ENCODE data around the gene AFF2. TPM values are rescaled to one million over a fixed set of nuclear protein-coding genes. Genes with fewer than 3 reads are reported as not detected.

Gene AFF2
- total RNA-seq, 1 donor: not detected

- H3K4me3 ChIP-seq (ENCODE audit: low read depth, low read length): no peak overlapping the region
- DNase-seq (ENCODE audit: low read depth): no peak
- TF ChIP-seq CTCF (IDR thresholded peaks at IDR 0.05; ENCODE audit: insufficient read depth, low read depth, low read length): no peak
Observed at GRCh38 chrX:148618470-148619445, 118.3 kb downstream of the AFF2 start.

- DNase-seq (ENCODE audit: low read depth): no peak
- TF ChIP-seq CTCF (IDR thresholded peaks at IDR 0.05; ENCODE audit: insufficient read depth, low read depth, low read length): no peak
Observed at GRCh38 chrX:148620023-148620422, 119.6 kb downstream of the AFF2 start.

GRCh38 chrX:148624951-148625474, 124.6 kb downstream of the AFF2 start:
- TF ChIP-seq CTCF (IDR thresholded peaks at IDR 0.05; ENCODE audit: insufficient read depth, low read depth, low read length): no peak
- no peak overlapping the region for H3K4me3 ChIP-seq (ENCODE audit: low read depth, low read length)
- no peak for DNase-seq (ENCODE audit: low read depth)

More at GRCh38 chrX:148620023-148620422, 119.6 kb downstream of the AFF2 start:
- no peak overlapping the region for H3K4me3 ChIP-seq (ENCODE audit: low read depth, low read length)

- no peak for DNase-seq (ENCODE audit: low read depth)
- H3K4me3 ChIP-seq (ENCODE audit: low read depth, low read length): no peak overlapping the region
- no peak for TF ChIP-seq CTCF (IDR thresholded peaks at IDR 0.05; ENCODE audit: insufficient read depth, low read depth, low read length)
Observed at GRCh38 chrX:148628621-148629020, 128.2 kb downstream of the AFF2 start.

- no peak overlapping the region for H3K4me3 ChIP-seq (ENCODE audit: low read depth, low read length)
- no peak for DNase-seq (ENCODE audit: low read depth)
- TF ChIP-seq CTCF (IDR thresholded peaks at IDR 0.05; ENCODE audit: insufficient read depth, low read depth, low read length): no peak
Observed at GRCh38 chrX:148629434-148629833, 129.0 kb downstream of the AFF2 start.

GRCh38 chrX:148632444-148632843, 132.0 kb downstream of the AFF2 start:
- TF ChIP-seq CTCF (IDR thresholded peaks at IDR 0.05; ENCODE audit: insufficient read depth, low read depth, low read length): no peak
- no peak for DNase-seq (ENCODE audit: low read depth)

More at GRCh38 chrX:148632444-148632843, 132.0 kb downstream of the AFF2 start:
- H3K4me3 ChIP-seq (ENCODE audit: low read depth, low read length): no peak overlapping the region
